ENCODE results near the gene UPK1B. TPM values are rescaled to one million over a fixed set of nuclear protein-coding genes. Genes with fewer than 3 reads are reported as not detected.

Gene UPK1B
- total RNA-seq, 1 donor from 2014 or later = 15.6 TPM

DNA sequence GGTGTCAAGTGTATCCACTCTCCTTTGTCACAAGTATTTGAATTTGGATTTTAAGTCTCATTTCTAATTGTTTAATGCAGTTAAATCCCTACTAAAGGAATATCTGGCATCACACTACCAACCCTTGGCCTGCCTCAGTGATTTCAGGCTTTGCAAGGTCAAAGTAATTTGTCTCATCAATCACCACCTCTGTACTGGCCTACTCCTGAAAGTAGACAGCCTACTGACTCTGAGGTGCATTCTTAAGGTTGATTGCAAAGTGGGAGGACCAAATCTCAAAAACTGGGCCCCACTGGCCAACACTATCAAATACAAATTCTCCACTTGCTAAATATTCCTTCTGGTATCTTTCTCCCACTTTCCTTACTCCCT is 28.3 kb upstream of the UPK1B start:
- TF ChIP-seq, protein P1, sequence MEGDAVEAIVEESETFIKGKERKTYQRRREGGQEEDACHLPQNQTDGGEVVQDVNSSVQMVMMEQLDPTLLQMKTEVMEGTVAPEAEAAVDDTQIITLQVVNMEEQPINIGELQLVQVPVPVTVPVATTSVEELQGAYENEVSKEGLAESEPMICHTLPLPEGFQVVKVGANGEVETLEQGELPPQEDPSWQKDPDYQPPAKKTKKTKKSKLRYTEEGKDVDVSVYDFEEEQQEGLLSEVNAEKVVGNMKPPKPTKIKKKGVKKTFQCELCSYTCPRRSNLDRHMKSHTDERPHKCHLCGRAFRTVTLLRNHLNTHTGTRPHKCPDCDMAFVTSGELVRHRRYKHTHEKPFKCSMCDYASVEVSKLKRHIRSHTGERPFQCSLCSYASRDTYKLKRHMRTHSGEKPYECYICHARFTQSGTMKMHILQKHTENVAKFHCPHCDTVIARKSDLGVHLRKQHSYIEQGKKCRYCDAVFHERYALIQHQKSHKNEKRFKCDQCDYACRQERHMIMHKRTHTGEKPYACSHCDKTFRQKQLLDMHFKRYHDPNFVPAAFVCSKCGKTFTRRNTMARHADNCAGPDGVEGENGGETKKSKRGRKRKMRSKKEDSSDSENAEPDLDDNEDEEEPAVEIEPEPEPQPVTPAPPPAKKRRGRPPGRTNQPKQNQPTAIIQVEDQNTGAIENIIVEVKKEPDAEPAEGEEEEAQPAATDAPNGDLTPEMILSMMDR (IDR thresholded peaks at IDR 0.05; ENCODE audit: insufficient read depth, low read length, poor library complexity, severe bottlenecking) = no peak
- Histone ChIP-seq H3K36me3 (ENCODE audit: control insufficient read depth, insufficient read depth, low read length) (no peaks in the 10 kb centered on the region), H3K27me3 (ENCODE audit: control insufficient read depth, insufficient read depth, low read length) (no peaks in the 10 kb centered on the region), H3K4me3 (ENCODE audit: low read depth, low read length) (no peak overlapping the region)
- DNase-seq (ENCODE audit: low read depth) = no peak

DNA sequence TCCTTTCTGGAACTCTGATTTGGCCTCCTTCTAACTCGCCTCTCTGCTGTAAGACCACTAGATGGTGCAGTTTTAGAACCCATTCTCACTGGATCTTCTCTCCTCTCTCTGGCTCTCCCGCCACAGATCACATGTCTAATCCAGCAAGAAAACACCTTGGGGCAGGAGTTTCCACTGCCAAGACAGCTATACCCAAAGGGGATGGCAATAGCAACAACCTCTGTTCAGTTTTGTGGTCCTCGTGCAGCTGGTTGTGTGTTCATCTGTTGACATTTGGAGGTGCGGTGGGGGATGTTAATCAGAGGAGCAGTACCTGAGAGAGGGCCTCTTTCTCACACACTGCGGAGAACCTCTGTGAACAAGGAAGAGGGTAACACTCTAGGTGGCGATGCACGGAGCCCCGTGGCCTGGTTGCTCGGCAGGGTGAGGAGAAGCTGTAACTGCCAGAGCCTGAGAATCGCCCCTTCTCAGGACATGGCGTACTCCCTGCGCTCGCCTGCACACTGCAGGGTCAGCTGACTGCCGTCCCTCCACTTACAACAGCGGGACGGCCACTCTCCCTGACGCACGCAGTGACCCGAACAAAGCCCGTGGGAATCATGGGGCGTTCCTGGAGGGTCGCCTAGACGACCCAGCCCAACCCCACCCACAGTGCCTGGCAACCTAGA is 27.8 kb upstream of the UPK1B start, which contains the start of gene TEX55:
Gene TEX55 (plus strand): TSS at position 666 of the 668 bp plus-strand sequence. CDS start 25 bp downstream, outside the sequence.
- TF ChIP-seq, protein P1 (IDR thresholded peaks at IDR 0.05; ENCODE audit: insufficient read depth, low read length, poor library complexity, severe bottlenecking) = peak; percentile 76
- no peak for DNase-seq (ENCODE audit: low read depth)
- H3K4me3 ChIP-seq (ENCODE audit: low read depth, low read length) = no peak within 1 kb of the TSS
- H3K36me3 ChIP-seq (ENCODE audit: control insufficient read depth, insufficient read depth, low read length) = no peaks in the 10 kb centered on the region
- no peaks in the 10 kb centered on the region for H3K27me3 ChIP-seq (ENCODE audit: control insufficient read depth, insufficient read depth, low read length)

DNA sequence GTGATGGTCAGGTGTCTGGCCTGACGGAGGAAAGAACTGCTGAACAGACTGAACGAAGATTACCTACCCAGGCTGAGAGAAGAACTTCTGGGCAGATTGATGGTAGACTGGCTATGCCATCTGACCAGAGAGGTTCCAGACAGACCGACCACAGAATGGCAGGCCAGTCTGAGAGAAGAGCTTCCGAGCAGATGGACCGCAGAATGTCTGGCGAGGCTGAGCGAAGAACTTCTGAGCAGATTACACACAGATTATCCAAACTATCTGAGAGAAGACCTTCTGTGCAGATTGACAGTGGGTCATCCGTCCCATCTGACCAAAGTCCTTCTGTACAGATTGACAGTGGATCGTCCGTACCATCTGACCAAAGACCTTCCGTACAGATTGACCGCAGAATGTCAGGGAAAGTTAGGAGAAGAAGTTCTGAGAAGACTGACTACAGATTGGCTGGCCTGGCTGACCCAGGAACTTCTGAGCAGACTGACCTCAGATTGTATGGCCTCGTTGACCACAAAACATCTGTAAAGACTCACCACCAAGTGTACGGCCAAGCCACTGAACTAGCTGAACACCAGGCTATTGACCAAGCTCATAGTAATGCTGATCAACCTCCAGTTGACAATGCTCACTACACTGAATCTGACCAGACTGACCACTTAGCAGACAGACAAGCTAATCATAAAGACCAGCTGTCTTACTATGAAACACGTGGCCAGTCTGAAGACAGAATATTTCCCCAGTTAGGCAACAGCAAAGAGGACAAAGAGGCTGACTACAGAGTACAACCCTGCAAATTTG is 26.6 kb upstream of the UPK1B start:
- Histone ChIP-seq H3K4me3 (ENCODE audit: low read depth, low read length) (no peak overlapping the region), H3K27me3 (ENCODE audit: control insufficient read depth, insufficient read depth, low read length) (no peaks in the 10 kb centered on the region), H3K36me3 (ENCODE audit: control insufficient read depth, insufficient read depth, low read length) (no peaks in the 10 kb centered on the region)
- TF ChIP-seq, protein P1 (IDR thresholded peaks at IDR 0.05; ENCODE audit: insufficient read depth, low read length, poor library complexity, severe bottlenecking) = no peak
- no peak for DNase-seq (ENCODE audit: low read depth)

DNA sequence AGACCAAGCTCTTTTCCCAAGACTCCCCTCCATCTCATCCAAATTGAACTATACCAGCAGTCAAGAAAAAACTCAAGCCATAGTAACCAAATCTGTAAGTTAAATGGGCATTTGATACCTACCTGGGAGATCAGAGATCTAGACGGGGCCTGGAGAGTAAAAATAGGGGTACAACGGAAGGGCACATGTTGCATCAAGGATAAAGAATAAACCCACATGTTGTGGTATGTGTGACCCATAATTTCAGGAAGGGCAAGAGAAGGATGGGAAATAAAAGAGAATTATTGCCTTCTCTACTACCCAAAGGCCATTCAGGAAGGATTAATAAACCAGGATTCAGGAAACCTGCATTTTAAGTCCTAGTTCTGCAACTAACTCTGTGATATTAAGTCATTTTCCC is 25.9 kb upstream of the UPK1B start:
- no peak overlapping the region for H3K4me3 ChIP-seq (ENCODE audit: low read depth, low read length)
- DNase-seq (ENCODE audit: low read depth) = no peak
- no peaks in the 10 kb centered on the region for H3K36me3 ChIP-seq (ENCODE audit: control insufficient read depth, insufficient read depth, low read length)
- no peaks in the 10 kb centered on the region for H3K27me3 ChIP-seq (ENCODE audit: control insufficient read depth, insufficient read depth, low read length)
- TF ChIP-seq, protein P1 (IDR thresholded peaks at IDR 0.05; ENCODE audit: insufficient read depth, low read length, poor library complexity, severe bottlenecking) = no peak

DNA sequence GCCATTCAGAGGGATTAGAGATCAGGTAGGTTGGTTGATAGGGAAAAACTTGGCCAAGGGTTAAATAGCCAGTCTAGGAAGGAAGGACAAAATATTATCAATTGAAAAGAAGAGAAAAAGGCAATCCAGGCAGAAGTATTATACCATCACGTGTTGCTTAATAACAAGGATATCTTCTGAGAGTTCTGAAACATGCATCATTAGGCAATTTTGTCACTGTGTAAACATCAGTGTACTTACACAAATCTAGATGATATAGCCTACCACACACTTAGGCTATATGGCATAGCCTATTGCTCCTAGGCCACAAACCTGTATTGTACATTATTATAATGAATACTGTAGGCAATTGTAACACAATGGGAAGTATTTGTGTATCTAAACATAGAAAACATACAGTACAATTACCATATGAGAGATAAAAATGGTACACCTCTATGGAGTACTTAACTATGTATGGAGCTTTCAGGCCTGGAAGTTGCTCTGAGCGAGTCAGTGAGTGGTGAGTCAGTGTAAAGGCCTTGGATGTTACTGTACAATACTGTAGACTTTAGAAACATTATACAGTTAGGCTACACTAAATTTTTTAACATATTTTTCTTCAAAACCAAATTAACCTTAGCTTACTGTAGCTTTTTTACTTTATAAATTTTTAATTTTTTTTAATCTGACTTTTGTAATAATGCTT is 24.8 kb upstream of the UPK1B start:
- no peak for DNase-seq (ENCODE audit: low read depth)
- Histone ChIP-seq H3K4me3 (ENCODE audit: low read depth, low read length) (no peak overlapping the region), H3K36me3 (ENCODE audit: control insufficient read depth, insufficient read depth, low read length) (no peaks in the 10 kb centered on the region), H3K27me3 (ENCODE audit: control insufficient read depth, insufficient read depth, low read length) (no peaks in the 10 kb centered on the region)
- TF ChIP-seq, protein P1 (IDR thresholded peaks at IDR 0.05; ENCODE audit: insufficient read depth, low read length, poor library complexity, severe bottlenecking) = no peak
